Measurements from ENCODE around the gene BCAS1.

DNA sequence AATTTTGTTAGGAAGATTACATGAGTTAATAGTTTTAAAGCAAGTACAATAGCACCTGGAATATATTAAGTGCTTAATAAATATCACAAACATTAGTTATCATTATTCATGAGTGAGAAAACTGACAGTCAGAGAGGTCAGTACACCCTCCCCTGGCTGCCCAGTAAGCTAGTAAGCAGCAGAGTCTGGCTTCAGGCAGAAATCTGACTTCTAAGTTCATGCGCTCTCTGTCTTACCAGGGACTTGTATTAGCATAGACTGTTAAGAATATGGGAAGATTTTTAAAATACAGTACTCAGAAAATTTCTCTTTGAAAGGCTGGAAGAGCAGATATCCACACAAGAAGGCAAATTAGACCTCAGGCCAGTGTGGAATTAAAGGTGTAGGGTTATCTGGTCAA is 40.8 kb downstream of the BCAS1 start:
- TF ChIP-seq FOXJ3 (CRISPR knock-in tag; IDR thresholded peaks at IDR 0.05) (no peak), TAF1 (IDR thresholded peaks at IDR 0.05; ENCODE audit: borderline replicate concordance, low read depth, low read length) (no peak), EP300 (IDR thresholded peaks at IDR 0.05; ENCODE audit: borderline replicate concordance in 1 of 2, low read depth in 1 of 2, low read length in 1 of 2) (no peak), SMC3 (IDR thresholded peaks at IDR 0.05; ENCODE audit: low read depth, low read length) (no peak), POLR2AphosphoS5 (IDR thresholded peaks at IDR 0.05; ENCODE audit: low read depth, low read length) (no peak), FOSL2 (IDR thresholded peaks at IDR 0.05; ENCODE audit: borderline replicate concordance, low read depth) (no peak), FOXM1 (IDR thresholded peaks at IDR 0.05; ENCODE audit: low read depth) (no peak), RFX5 (IDR thresholded peaks at IDR 0.05; ENCODE audit: low read length) (no peak), MXI1 (IDR thresholded peaks at IDR 0.05; ENCODE audit: low read depth, low read length) (no peak), ELF1 (IDR thresholded peaks at IDR 0.05) (no peak), SIN3A (IDR thresholded peaks at IDR 0.05; ENCODE audit: borderline replicate concordance, low read depth, low read length) (no peak)
- TF ChIP-seq, protein P1, sequence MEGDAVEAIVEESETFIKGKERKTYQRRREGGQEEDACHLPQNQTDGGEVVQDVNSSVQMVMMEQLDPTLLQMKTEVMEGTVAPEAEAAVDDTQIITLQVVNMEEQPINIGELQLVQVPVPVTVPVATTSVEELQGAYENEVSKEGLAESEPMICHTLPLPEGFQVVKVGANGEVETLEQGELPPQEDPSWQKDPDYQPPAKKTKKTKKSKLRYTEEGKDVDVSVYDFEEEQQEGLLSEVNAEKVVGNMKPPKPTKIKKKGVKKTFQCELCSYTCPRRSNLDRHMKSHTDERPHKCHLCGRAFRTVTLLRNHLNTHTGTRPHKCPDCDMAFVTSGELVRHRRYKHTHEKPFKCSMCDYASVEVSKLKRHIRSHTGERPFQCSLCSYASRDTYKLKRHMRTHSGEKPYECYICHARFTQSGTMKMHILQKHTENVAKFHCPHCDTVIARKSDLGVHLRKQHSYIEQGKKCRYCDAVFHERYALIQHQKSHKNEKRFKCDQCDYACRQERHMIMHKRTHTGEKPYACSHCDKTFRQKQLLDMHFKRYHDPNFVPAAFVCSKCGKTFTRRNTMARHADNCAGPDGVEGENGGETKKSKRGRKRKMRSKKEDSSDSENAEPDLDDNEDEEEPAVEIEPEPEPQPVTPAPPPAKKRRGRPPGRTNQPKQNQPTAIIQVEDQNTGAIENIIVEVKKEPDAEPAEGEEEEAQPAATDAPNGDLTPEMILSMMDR (IDR thresholded peaks at IDR 0.05): no peak
- TF ChIP-seq, protein P2, sequence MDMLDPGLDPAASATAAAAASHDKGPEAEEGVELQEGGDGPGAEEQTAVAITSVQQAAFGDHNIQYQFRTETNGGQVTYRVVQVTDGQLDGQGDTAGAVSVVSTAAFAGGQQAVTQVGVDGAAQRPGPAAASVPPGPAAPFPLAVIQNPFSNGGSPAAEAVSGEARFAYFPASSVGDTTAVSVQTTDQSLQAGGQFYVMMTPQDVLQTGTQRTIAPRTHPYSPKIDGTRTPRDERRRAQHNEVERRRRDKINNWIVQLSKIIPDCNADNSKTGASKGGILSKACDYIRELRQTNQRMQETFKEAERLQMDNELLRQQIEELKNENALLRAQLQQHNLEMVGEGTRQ (IDR thresholded peaks at IDR 0.05; ENCODE audit: borderline replicate concordance, low read depth, low read length): no peak
- TF ChIP-seq, protein P3, sequence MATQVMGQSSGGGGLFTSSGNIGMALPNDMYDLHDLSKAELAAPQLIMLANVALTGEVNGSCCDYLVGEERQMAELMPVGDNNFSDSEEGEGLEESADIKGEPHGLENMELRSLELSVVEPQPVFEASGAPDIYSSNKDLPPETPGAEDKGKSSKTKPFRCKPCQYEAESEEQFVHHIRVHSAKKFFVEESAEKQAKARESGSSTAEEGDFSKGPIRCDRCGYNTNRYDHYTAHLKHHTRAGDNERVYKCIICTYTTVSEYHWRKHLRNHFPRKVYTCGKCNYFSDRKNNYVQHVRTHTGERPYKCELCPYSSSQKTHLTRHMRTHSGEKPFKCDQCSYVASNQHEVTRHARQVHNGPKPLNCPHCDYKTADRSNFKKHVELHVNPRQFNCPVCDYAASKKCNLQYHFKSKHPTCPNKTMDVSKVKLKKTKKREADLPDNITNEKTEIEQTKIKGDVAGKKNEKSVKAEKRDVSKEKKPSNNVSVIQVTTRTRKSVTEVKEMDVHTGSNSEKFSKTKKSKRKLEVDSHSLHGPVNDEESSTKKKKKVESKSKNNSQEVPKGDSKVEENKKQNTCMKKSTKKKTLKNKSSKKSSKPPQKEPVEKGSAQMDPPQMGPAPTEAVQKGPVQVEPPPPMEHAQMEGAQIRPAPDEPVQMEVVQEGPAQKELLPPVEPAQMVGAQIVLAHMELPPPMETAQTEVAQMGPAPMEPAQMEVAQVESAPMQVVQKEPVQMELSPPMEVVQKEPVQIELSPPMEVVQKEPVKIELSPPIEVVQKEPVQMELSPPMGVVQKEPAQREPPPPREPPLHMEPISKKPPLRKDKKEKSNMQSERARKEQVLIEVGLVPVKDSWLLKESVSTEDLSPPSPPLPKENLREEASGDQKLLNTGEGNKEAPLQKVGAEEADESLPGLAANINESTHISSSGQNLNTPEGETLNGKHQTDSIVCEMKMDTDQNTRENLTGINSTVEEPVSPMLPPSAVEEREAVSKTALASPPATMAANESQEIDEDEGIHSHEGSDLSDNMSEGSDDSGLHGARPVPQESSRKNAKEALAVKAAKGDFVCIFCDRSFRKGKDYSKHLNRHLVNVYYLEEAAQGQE (IDR thresholded peaks at IDR 0.05; ENCODE audit: low read depth, low read length): no peak

All from SK-N-SH (cell line).